Stimulated activated effector memory CD8-positive, alpha-beta T cell treated with anti-CD3 and anti-CD28 coated beads, Interleukin-12 subunit alpha, Interleukin-12 subunit beta, amount 100 ng/mL, for 72 hours (primary cell): ENCODE data around the gene MDFI.

ENCODE experiments used
- ATAC-seq: fragments of 150-1000 bp; cut with Tn5 transposase; 2 replicates; pipeline ENCODE4 v1.10.0; 2021
- DNase-seq, 2 donors: peaks; one replicate each; pipeline ENCODE4 v3.0.0; 2021 to 2022; ENCODE audit warnings: low spot score in 2 of 2
- H3K27ac Mint-ChIP-seq: one replicate; pipeline ENCODE4 v1.8.0; 2022; ENCODE audit warnings: mild to moderate bottlenecking, mixed read lengths
- H3K36me3 Mint-ChIP-seq: one replicate; pipeline ENCODE4 v1.8.0; 2022; ENCODE audit warnings: mild to moderate bottlenecking, mixed read lengths
- H3K4me1 Mint-ChIP-seq: one replicate; pipeline ENCODE4 v1.8.0; 2022; ENCODE audit warnings: mixed read lengths
- H3K4me3 Mint-ChIP-seq: one replicate; pipeline ENCODE4 v1.8.0; 2022; ENCODE audit warnings: mild to moderate bottlenecking, mixed read lengths
- H3K9me3 Mint-ChIP-seq: one replicate; pipeline ENCODE4 v1.8.0; 2022; ENCODE audit warnings: mixed read lengths

MDFI gene

GRCh38 chr6:41658636-41659035 is 20.4 kb downstream of the MDFI start:
- no peaks in the 10 kb centered on the region for H3K4me1 Mint-ChIP-seq
- H3K9me3 Mint-ChIP-seq: no peaks in the 10 kb centered on the region
- DNase-seq (no peak), ATAC-seq (no peak)
- H3K4me3 Mint-ChIP-seq: no peak overlapping the region
- no peak overlapping the region for H3K27ac Mint-ChIP-seq
- no peaks in the 10 kb centered on the region for H3K36me3 Mint-ChIP-seq

DNA sequence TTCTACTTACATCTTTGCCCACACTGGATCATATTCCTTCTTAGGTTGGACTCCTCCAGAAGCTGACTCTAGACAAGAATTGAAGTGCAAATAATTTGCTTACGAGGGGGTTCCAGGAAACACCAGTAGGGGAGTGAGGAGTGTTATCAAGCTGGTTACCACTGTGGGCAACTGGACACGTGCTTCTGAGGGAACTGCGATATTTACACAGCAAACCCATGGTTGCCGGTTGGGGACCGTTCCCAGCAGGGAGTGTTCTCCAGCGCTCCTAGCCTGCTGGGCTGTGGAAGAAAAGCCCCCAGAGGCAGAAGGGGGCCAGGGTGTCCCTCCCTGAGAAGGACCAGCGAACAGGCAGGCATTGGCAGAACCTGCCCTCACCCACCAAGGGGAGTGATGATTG is 21.7 kb downstream of the MDFI start:
- Mint-ChIP-seq H3K4me1 (no peaks in the 10 kb centered on the region), H3K4me3 (no peak overlapping the region), H3K27ac (no peak overlapping the region), H3K9me3 (no peaks in the 10 kb centered on the region), H3K36me3 (no peaks in the 10 kb centered on the region)
- no peak for ATAC-seq
- DNase-seq: no peak

DNA sequence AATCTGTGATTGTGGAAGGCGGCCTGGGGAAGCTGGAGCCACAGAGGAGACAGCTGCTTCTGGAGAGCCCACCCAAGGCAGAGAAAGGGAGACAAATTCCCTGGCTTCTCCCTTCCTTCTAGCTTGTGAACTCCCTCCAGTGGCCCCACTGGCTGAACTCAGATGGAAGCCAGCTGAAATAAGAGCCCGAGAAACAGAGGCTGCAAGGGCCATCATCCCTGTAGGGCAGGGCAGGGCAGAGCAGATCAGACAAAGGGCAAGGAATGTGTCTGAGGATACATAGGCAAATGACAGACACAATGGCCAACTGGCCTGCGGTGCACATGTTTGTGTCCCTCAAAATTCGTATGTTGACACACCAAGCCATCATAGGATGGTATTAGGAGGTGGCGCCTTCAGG is 25.3 kb downstream of the MDFI start:
- H3K27ac Mint-ChIP-seq: no peak overlapping the region
- H3K9me3 Mint-ChIP-seq: no peaks in the 10 kb centered on the region
- DNase-seq (no peak), ATAC-seq (no peak)
- no peaks in the 10 kb centered on the region for H3K36me3 Mint-ChIP-seq
- H3K4me1 Mint-ChIP-seq: no peaks in the 10 kb centered on the region
- H3K4me3 Mint-ChIP-seq: no peak overlapping the region

DNA sequence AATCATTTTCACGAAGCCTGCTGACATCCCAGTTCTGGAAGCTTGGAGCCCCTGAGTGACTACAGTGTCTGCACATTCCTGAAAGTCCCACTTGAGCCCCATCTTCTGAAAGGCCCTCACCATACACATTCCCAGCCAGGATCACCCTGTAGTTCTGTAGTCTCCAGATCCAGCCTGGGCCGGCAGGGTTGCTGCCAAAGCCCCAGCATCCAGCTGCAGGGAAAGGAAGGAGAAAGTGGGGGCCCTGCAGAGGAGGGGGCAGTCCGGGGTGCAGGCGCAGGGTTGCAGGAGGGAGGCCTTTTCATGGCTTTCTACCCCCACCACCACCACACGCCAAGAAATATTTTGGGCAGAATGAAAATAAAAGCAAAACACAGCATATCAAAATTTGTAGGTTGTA is 26.0 kb downstream of the MDFI start:
- Mint-ChIP-seq H3K36me3 (no peaks in the 10 kb centered on the region), H3K4me1 (no peaks in the 10 kb centered on the region), H3K4me3 (no peak overlapping the region), H3K27ac (no peak overlapping the region), H3K9me3 (no peaks in the 10 kb centered on the region)
- ATAC-seq: no peak
- DNase-seq: no peak

- no peak overlapping the region for H3K4me3 Mint-ChIP-seq
- H3K27ac Mint-ChIP-seq: no peak overlapping the region
- H3K9me3 Mint-ChIP-seq: no peaks in the 10 kb centered on the region
- ATAC-seq (no peak), DNase-seq (no peak)
- no peaks in the 10 kb centered on the region for H3K4me1 Mint-ChIP-seq
- H3K36me3 Mint-ChIP-seq: no peaks in the 10 kb centered on the region
Observed at GRCh38 chr6:41667195-41667594, 28.9 kb downstream of the MDFI start.

DNA sequence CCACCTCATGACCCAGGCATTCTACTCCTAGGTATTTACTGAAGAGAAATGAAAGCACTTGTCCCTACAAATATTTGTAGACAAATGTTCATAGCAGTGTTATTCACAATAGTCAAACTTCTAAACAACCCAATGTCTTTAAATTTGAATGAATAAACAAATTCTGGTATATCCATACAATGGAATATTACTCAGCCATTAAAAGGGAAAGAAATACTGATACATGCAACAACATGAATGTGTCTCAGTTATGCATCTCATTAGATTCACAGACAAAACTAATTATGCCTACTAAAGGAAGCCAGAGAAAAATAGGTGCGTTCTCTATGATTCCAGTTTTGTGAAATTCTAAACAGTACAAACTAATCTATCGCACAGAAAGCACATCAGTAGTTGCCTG is 30.7 kb downstream of the MDFI start:
- H3K9me3 Mint-ChIP-seq: no peaks in the 10 kb centered on the region
- no peaks in the 10 kb centered on the region for H3K4me1 Mint-ChIP-seq
- ATAC-seq (no peak), DNase-seq (no peak)
- no peaks in the 10 kb centered on the region for H3K36me3 Mint-ChIP-seq
- no peak overlapping the region for H3K4me3 Mint-ChIP-seq
- H3K27ac Mint-ChIP-seq: no peak overlapping the region

- ATAC-seq: no peak
- Mint-ChIP-seq H3K4me1 (no peaks in the 10 kb centered on the region), H3K27ac (no peak overlapping the region), H3K36me3 (no peaks in the 10 kb centered on the region), H3K9me3 (no peaks in the 10 kb centered on the region), H3K4me3 (no peak overlapping the region)
- no peak for DNase-seq
Observed at GRCh38 chr6:41670703-41671360, 32.6 kb downstream of the MDFI start.

GRCh38 chr6:41671376-41671775 is 33.1 kb downstream of the MDFI start:
- Mint-ChIP-seq H3K4me1 (no peaks in the 10 kb centered on the region), H3K4me3 (no peak overlapping the region), H3K36me3 (no peaks in the 10 kb centered on the region), H3K27ac (no peak overlapping the region), H3K9me3 (no peaks in the 10 kb centered on the region)
- DNase-seq: no peak
- ATAC-seq: no peak

DNA sequence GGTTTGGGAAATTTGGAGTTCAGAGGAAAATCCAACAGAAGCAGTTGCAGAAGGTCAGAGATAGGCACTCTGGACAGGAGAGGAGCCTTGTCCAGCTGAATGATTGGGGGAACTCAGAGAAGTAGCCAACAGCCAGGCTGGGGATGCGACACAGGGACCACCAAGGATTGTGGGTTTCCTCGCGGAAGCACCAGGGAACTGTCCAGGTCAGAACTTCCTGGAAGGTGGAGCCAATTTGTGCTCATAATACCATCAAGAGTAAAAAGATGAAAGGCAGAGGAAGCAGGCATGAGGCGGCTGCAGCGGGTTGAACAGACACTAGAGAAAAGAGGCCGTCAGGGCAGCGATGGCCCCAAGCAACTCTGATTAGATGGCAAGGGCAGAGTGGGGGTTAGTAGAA is 33.7 kb downstream of the MDFI start:
- H3K27ac Mint-ChIP-seq: no peak overlapping the region
- no peak overlapping the region for H3K4me3 Mint-ChIP-seq
- DNase-seq (no peak), ATAC-seq (no peak)
- no peaks in the 10 kb centered on the region for H3K36me3 Mint-ChIP-seq
- H3K9me3 Mint-ChIP-seq: no peaks in the 10 kb centered on the region
- no peaks in the 10 kb centered on the region for H3K4me1 Mint-ChIP-seq

GRCh38 chr6:41672816-41673703 is 34.8 kb downstream of the MDFI start:
- Mint-ChIP-seq H3K36me3 (no peaks in the 10 kb centered on the region), H3K27ac (no peak overlapping the region), H3K4me3 (no peak overlapping the region), H3K9me3 (no peaks in the 10 kb centered on the region), H3K4me1 (no peaks in the 10 kb centered on the region)
- DNase-seq (no peak), ATAC-seq (no peak)

- Mint-ChIP-seq H3K36me3 (no peaks in the 10 kb centered on the region), H3K27ac (no peak overlapping the region), H3K9me3 (no peaks in the 10 kb centered on the region), H3K4me1 (no peaks in the 10 kb centered on the region), H3K4me3 (no peak overlapping the region)
- no peak for DNase-seq
- no peak for ATAC-seq
Observed at GRCh38 chr6:41673704-41674000, 35.4 kb downstream of the MDFI start.

- ATAC-seq (no peak), DNase-seq (no peak)
- H3K4me1 Mint-ChIP-seq: no peaks in the 10 kb centered on the region
- no peaks in the 10 kb centered on the region for H3K9me3 Mint-ChIP-seq
- no peaks in the 10 kb centered on the region for H3K36me3 Mint-ChIP-seq
- H3K4me3 Mint-ChIP-seq: no peak overlapping the region
- H3K27ac Mint-ChIP-seq: no peak overlapping the region
Observed at GRCh38 chr6:41674231-41675000, 36.1 kb downstream of the MDFI start.

DNA sequence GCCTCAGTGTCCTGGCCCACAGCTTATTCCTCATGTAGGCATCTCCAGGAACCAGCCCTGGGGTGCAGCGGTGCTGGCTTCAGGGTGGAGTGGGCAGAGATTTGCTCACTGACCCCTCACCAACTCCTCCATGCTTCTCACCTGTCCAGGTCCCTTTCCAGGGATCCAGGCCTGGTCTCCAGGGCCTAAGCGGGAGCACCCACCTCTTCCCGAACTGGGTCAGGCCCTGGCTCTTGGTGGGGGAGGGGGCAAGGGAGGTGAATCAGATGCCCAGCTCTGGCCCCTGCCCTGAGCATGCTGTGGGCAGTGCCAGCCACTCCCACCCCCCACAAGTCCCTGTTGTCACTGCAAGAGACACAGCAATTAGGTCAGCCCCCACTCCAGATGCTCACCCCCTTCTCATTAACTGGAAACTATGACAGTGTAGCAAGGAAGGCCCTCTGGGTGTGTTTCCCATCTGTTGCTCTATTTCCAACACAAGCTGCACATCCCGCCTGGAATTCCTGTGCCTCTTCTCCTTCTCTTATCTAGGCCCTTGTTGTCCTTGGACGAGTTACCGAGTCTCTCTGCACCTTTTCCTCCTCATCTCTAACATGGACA is 37.0 kb downstream of the MDFI start:
- no peaks in the 10 kb centered on the region for H3K4me1 Mint-ChIP-seq
- ATAC-seq: no peak

GRCh38 chr6:41675992-41676391 is 37.7 kb downstream of the MDFI start:
- no peak for DNase-seq
- Mint-ChIP-seq H3K4me3 (no peak overlapping the region), H3K9me3 (no peaks in the 10 kb centered on the region), H3K36me3 (no peaks in the 10 kb centered on the region), H3K4me1 (no peaks in the 10 kb centered on the region), H3K27ac (no peak overlapping the region)
- ATAC-seq: no peak

More for the DNA sequence above, 37.0 kb downstream of the MDFI start:
- Mint-ChIP-seq H3K4me3 (no peak overlapping the region), H3K36me3 (no peaks in the 10 kb centered on the region), H3K9me3 (no peaks in the 10 kb centered on the region), H3K27ac (no peak overlapping the region)
- no peak for DNase-seq

DNA sequence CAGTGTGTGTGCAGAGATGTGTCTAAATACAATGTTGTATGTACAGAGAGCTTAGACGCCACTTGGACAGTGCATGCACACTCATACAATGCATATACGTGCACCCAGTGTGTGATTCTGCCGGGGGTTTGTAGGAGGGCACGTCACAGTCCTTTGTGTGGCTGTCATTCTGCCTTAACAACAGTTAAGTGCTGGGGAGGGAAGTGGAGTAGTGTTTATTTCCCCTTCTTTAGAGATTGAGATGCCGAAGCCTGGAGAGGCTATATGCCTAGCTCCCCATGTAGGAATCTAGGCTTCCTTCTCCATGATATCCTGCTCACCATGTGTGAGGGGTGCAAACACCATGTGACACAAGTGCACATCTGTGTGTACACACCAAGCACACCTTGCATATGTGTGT is 38.2 kb downstream of the MDFI start:
- ATAC-seq (no peak), DNase-seq (no peak)
- H3K4me1 Mint-ChIP-seq: no peaks in the 10 kb centered on the region
- H3K27ac Mint-ChIP-seq: no peak overlapping the region
- H3K36me3 Mint-ChIP-seq: no peaks in the 10 kb centered on the region
- H3K9me3 Mint-ChIP-seq: no peaks in the 10 kb centered on the region
- no peak overlapping the region for H3K4me3 Mint-ChIP-seq
